Measurements from ENCODE around the gene LAIR2.

DNA sequence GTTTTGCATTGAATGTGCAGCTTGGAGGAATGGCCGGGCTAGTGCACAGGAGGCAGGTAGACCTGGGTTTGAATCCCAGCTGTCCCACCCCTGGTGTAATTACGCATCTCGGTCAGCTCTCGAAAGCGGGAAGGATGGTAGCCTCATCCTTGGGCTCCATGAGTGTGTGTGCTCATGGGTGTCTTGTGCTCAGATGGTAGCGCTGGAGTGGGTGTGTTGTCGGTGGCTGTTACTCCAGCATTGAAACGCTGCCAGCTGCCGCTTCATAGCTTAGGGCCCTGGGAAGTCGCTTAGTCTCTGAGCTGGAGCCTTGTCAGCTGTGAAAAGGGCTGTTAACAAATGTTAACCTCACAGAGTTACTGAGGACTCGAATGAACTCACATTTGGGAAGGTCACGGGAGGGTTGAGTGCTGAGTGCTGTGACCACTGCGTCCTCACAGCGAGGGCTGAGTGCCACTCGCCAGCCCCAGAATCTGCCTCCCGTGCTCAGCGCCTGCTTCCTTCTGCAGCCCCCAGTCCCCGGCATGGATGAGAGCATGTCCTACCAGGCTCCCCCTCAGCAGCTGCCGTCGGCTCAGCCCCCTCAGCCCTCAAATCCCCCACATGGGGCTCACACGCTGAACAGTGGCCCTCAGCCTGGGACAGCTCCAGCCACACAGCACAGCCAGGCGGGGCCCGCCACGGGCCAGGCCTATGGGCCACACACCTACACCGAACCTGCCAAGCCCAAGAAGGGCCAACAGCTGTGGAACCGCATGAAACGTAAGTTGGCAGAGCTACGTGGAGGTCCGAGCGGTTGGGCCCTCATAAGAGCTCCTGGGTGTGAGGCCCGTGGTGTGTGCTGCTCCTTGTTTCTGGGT lies 48.5 kb upstream of the LAIR2 start:
- TF ChIP-seq, protein P1, sequence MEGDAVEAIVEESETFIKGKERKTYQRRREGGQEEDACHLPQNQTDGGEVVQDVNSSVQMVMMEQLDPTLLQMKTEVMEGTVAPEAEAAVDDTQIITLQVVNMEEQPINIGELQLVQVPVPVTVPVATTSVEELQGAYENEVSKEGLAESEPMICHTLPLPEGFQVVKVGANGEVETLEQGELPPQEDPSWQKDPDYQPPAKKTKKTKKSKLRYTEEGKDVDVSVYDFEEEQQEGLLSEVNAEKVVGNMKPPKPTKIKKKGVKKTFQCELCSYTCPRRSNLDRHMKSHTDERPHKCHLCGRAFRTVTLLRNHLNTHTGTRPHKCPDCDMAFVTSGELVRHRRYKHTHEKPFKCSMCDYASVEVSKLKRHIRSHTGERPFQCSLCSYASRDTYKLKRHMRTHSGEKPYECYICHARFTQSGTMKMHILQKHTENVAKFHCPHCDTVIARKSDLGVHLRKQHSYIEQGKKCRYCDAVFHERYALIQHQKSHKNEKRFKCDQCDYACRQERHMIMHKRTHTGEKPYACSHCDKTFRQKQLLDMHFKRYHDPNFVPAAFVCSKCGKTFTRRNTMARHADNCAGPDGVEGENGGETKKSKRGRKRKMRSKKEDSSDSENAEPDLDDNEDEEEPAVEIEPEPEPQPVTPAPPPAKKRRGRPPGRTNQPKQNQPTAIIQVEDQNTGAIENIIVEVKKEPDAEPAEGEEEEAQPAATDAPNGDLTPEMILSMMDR (conservative IDR thresholded peaks at IDR 0.05 in 1 of 2, IDR thresholded peaks at IDR 0.05 in 1 of 2; ENCODE audit: low read depth in 1 of 2, low read length in 2 of 2) = no peak
- TF ChIP-seq EZH2 (IDR thresholded peaks at IDR 0.05; ENCODE audit: low read length, missing control alignments) = no peak
